ENCODE measurements around the gene CDH4. TPM values are rescaled to one million over a fixed set of nuclear protein-coding genes. Genes with fewer than 3 reads are reported as not detected.

CDH4 gene
- total and polyA plus RNA-seq, 2 of the 8 experiments (the other 6 are each of a cell fraction or from before 2014, with no cell fraction given) = 4.3 to 7.9 TPM

GRCh38 chr20:61837200-61837599, 585.1 kb downstream of the CDH4 start (continued):
- no peak for TF ChIP-seq SP1 (IDR thresholded peaks at IDR 0.05; ENCODE audit: low read depth, low read length)
- no peak for TF ChIP-seq ASH2L (IDR thresholded peaks at IDR 0.05; ENCODE audit: low read length)
- TF ChIP-seq JUN (IDR thresholded peaks at IDR 0.05; ENCODE audit: low read depth, low read length) = no peak

Measured in H1 (cell line).